ENCODE data around the gene UGT1A5. TPM values are rescaled to one million over a fixed set of nuclear protein-coding genes. Genes with fewer than 3 reads are reported as not detected.

Gene UGT1A5
- total and polyA plus RNA-seq, 2 of the 8 experiments (the other 6 are each of a cell fraction or from before 2014, with no cell fraction given) = not detected

GRCh38 chr2:233775414-233775813 is 62.7 kb downstream of the UGT1A5 start (continued):
- no peak for TF ChIP-seq TEAD4 (IDR thresholded peaks at IDR 0.05; ENCODE audit: low read depth, low read length)
- no peak for TF ChIP-seq MAFK (IDR thresholded peaks at IDR 0.05; ENCODE audit: low read depth, low read length)
- TF ChIP-seq SRF (IDR thresholded peaks at IDR 0.05; ENCODE audit: low read depth, low read length) = no peak
- TF ChIP-seq EZH2 (IDR thresholded peaks at IDR 0.05; ENCODE audit: low read depth, low read length, severe bottlenecking) = no peak
- TF ChIP-seq RBBP5 (IDR thresholded peaks at IDR 0.05; ENCODE audit: borderline replicate concordance, low read depth, low read length) = no peak

Measured in H1 (cell line).